Spleen (tissue), 7 donors: Measurements from ENCODE around the gene COL25A1.

Experiments used
- POLR2A ChIP-seq, 3 donors: fragments of 450-650 bp; IDR thresholded peaks; one replicate each; pipeline ENCODE4 v1.5.1; 2017; ENCODE audit warnings: antibody characterized with exemption in 3 of 3, mild to moderate bottlenecking in 1 of 3
- POLR2AphosphoS5 ChIP-seq, 3 donors: sonication (generic); formaldehyde crosslinking; IDR thresholded peaks; one replicate each; pipeline ENCODE4 v1.5.1; 2017; ENCODE audit warnings: antibody characterized with exemption in 3 of 3
- TF ChIP-seq, protein P1 (sequence below), 11 experiments: fragments of 200-600 bp in 7 of 11; fragments of 450-650 bp in 4 of 11; sonication (generic) in 4 of 11; IDR thresholded peaks in 8 of 11; conservative IDR thresholded peaks in 3 of 11; 1 replicate in 7 of 11; 2 replicates in 4 of 11; pipeline versions ENCODE4 v1.4.0 to v1.8.0; 2016 to 2021; ENCODE audit warnings: antibody characterized with exemption in 11 of 11, inconsistent platforms in 4 of 11, mild to moderate bottlenecking in 1 of 11
- donor health status: DM: no; HTN: no; CAD: no; lungs with moderate emphysema.
- donor health status: DM: no; HTN: no; CAD: no.
- donor health status: DM: no; HTN: no; CAD: no.

DNA sequence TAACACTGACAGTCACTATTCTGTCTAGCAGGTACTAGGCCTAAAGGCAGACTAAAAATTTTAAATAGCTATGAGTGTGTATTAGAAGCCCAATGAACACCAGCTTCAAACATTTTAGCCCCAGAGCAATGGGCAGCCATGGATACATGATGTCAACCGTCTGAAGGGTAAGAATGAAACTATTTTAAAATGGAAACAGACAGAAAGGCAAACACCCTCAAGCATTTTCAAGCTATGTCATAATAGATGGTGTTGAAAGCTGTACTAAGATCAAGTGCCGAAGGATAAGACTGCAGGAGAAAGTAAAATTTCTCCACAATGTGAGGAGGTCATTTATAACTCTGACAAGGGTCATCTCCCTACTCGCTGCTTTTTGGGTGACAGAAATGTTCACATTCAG is 225.0 kb downstream of the COL25A1 start:
- TF ChIP-seq, protein P1, sequence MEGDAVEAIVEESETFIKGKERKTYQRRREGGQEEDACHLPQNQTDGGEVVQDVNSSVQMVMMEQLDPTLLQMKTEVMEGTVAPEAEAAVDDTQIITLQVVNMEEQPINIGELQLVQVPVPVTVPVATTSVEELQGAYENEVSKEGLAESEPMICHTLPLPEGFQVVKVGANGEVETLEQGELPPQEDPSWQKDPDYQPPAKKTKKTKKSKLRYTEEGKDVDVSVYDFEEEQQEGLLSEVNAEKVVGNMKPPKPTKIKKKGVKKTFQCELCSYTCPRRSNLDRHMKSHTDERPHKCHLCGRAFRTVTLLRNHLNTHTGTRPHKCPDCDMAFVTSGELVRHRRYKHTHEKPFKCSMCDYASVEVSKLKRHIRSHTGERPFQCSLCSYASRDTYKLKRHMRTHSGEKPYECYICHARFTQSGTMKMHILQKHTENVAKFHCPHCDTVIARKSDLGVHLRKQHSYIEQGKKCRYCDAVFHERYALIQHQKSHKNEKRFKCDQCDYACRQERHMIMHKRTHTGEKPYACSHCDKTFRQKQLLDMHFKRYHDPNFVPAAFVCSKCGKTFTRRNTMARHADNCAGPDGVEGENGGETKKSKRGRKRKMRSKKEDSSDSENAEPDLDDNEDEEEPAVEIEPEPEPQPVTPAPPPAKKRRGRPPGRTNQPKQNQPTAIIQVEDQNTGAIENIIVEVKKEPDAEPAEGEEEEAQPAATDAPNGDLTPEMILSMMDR (IDR thresholded peaks at IDR 0.05 in 8 of 11, conservative IDR thresholded peaks at IDR 0.05 in 3 of 11) = no peak
- TF ChIP-seq POLR2AphosphoS5 (IDR thresholded peaks at IDR 0.05) (no peak), POLR2A (IDR thresholded peaks at IDR 0.05) (no peak)
